Activated CD8-positive, alpha-beta memory T cell treated with anti-CD3 and anti-CD28 coated beads, Interleukin-2, amount 50 U/mL, for 24 hours (primary cell): ENCODE results near the gene IFI44L.
A peak's percentile ranks its signal among the peaks of the same experiment; 100 is the strongest.

Experiments used
- DNase-seq: peaks from one replicate; pipeline ENCODE4 v3.0.0-alpha.2; 2020; ENCODE audit errors: extremely low read depth

Gene IFI44L

GRCh38 chr1:78641558-78641957 is 21.3 kb downstream of the IFI44L start:
- no peak for DNase-seq

DNA sequence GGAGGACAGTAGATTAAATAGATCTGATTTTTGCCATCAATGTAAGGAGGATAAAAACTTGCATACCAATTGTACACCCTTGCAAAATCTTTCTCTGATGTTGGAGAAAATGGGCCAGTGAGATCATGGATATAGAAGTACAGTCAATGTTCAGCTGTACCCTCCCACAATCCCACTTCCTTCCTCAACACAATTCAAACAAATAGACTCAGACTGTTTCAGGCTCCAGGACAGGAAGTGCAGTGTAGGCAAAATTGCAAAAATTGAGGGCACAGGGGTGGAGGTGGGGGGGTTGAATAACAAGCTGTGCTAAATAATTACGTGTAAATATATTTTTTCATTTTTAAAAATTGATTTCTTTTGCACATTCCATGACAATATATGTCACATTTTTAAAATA is 25.5 kb downstream of the IFI44L start:
- DNase-seq: no peak

DNA sequence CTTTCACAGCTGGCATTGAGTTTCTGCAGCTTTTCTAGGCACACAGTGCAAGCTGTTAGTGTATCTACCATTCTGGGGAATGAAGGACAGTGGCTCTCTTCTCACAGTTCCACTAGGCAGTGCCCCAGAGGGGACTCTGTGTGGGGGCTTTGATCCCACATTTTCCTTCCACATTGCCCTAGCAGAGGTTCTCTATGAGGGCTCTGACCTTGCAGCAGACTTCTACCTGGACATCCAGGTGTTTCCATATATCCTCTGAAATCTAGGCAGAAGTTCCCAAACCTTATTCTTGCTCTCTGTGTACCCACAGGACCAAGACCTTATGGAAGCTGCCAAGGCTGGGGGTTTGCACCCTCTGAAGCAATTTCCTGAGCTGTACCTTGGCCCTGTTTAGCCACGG is 27.0 kb downstream of the IFI44L start:
- no peak for DNase-seq

DNA sequence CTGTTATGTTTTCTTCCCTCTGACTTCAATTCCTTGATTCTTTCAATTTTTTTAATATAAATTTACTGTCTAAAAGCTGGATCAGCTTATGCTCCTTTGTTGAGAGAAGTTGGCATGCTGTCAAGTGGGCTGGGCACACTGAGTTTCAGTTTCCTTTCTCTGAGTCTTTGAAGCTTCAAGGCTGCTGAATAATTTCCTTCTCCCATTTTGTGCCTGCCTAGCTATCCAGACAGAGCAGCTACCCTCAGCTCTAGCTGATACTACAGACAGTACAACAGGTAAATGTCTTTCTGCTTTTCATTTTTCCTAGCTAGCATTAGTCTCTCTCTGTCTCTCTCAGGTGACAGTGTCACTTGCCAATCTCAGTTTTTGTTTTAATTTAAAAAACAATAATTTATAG is 29.4 kb downstream of the IFI44L start, which contains the start of gene IFI44:
TSS of gene IFI44 (plus strand) at position 204 of the 400 bp plus-strand sequence. CDS start 365 bp downstream, outside the sequence.
- peak; percentile 39 for DNase-seq

GRCh38 chr1:78650114-78650660 is 29.9 kb downstream of the IFI44L start:
- DNase-seq: no peak

- DNase-seq: no peak
These were observed 31.0 kb downstream of the IFI44L start for GRCh38 chr1:78651241-78651640.

- DNase-seq: no peak
These were observed 31.8 kb downstream of the IFI44L start for GRCh38 chr1:78652019-78652560.

- no peak for DNase-seq
These were observed 38.7 kb downstream of the IFI44L start for GRCh38 chr1:78658901-78659300.

- DNase-seq: no peak
These were observed 43.7 kb downstream of the IFI44L start for GRCh38 chr1:78663923-78664322.

- no peak for DNase-seq
These were observed 44.5 kb downstream of the IFI44L start for GRCh38 chr1:78664763-78665162.

- no peak for DNase-seq
These were observed 45.6 kb downstream of the IFI44L start for GRCh38 chr1:78665809-78666208.

GRCh38 chr1:78667939-78668338 is 47.7 kb downstream of the IFI44L start:
- DNase-seq: no peak

GRCh38 chr1:78668427-78668826 is 48.2 kb downstream of the IFI44L start:
- DNase-seq: no peak

GRCh38 chr1:78672428-78672827 is 52.2 kb downstream of the IFI44L start:
- no peak for DNase-seq

- DNase-seq: no peak
These were observed 52.9 kb downstream of the IFI44L start for GRCh38 chr1:78673120-78673519.

DNA sequence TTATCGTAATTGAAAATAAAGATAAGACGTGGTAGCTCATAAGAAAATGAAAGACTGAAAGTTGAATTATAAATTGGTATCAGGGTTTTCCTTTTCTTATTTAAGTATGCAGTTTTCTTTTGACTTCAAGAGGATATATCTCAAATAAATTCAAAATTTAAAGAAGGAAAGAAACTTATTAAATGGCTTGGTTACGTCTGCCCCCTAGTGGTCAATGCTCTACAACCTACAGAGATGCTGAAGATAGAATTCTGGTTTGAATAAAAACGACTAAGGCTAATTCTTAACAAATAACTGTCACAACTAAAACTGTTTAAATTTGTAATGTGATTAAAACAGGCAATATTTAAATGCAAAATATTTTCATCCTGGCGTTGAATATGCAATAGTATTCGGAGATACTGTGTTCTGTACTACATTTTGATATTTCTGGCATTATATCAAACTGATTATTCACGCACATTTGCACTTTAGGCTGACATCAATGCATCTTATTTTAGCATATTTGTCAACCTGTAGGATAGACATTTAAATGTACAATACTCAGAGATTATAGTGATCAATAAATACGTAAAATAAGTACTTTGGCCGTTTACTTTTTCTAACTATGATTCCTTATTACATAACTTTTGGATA is 56.2 kb downstream of the IFI44L start:
- DNase-seq: no peak

DNA sequence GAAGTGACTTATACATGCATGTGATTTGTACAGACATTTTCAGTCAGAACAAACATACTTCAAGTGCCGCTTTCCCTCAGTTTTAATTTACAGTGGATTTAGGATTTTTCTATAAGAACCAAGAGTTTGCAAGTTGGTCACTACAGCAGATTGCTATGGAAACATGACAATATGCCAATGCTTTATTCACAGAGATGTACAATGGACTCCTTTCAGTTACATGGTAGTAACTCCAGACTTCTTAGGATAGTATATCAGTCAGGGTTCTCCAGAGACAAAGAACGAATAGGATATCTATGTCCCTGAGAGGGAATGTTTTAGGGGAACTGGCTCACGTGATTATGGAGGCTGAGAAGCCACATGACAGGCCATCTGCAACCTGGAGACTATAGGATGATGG is 56.7 kb downstream of the IFI44L start:
- DNase-seq: no peak

DNA sequence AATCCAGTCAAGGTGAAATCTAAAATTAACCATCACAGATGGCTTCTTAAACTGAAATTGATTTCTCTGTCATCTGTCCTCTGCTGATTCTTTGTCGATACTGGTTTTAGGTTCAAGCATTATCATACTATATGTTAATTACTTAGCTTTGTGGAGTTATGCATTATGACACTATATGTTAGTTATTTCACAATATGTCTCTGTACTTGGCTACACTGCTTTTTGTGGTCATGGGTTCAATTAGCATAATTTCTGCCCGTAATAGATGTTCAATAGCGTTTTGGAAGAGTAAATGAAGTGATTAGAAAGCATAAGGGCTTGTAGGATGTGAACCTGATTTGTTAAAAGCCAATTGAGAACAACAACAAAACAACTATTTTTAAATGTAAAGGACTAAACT is 57.5 kb downstream of the IFI44L start:
- DNase-seq: no peak

GRCh38 chr1:78678324-78678723 is 58.1 kb downstream of the IFI44L start:
- DNase-seq: no peak

GRCh38 chr1:78681265-78681664 is 61.0 kb downstream of the IFI44L start:
- no peak for DNase-seq

DNA sequence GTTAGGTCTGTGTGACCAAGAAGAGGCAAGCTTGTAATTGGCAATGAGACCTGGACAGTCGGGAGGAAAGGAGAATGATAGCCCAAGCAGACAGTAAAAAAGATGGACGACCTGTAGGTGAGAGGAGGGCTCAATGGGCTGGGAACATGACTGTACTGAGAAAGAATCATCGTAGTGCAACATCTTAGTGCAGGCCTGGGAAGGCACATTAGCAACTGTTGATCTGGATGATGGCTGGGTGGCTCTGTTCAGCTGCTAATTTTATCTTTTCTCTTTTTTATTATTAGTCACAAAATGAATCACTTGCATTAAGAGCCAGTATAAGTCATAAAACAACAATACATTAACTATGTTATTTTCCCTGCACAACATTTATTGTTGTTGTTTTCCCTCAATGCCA is 62.2 kb downstream of the IFI44L start:
- DNase-seq: no peak

DNA sequence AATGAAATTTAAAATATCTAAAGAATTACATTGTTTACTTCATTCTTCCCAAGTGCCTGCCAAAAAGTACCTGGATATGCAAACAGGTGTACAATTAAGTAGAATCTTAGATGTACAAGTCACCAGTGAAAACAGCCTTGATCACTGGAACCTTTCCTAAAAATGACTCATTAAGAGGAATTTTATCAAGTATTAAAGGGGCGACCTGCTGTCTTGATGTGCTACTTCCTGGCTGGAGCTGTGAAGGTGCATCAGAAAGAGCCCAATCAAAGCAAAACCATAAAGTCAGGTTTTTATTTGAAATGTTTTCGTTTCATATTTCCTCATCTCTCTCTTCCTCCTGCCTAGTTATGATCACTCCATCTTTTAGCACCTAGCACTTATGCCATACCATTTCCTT is 62.8 kb downstream of the IFI44L start:
- no peak for DNase-seq

DNA sequence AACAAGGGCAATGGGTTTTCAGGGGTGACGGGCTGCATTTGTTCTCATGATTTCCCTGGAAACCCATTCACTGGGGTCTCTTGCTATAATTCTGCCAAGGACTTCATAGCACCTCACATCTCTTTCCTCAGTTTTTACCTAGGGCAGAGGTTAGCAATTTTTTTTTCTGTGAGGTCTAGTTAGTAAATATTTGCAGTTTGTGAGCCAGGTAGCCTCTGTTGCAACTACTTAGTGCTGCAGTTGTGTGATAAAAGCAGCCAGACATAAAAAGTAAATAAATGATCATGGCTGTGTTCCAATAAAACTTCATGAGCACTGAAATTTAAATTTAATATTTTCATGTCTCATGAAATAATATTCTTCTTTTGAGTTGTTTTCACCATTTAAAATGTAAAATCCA is 67.1 kb downstream of the IFI44L start:
- DNase-seq: no peak

DNA sequence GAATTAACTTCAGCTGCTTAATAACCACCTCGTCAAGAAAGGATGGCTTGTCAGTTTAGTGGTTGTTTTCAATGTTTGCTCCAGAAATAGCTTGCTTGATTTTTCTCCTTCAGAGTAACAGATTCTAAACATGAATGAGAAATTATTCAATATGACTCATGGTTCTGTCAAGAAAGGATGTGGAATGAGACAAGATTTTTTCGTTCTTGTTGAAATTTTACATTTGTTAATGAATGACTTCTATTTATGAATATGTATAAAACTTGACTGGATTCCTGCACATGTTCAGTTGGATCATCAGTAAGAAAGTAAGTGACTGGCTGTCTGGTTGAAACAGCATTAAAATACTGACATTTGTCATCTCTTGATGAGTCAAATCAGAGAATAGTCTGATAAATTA is 67.7 kb downstream of the IFI44L start:
- no peak for DNase-seq
